Right lobe of liver (tissue), 4 donors: Measurements from ENCODE around the gene IQSEC1.

Source experiments
- POLR2A ChIP-seq: fragments of 450-650 bp; IDR thresholded peaks from one replicate; pipeline ENCODE4 v1.6.1; 2017; ENCODE audit warnings: antibody characterized with exemption, mild to moderate bottlenecking
- TF ChIP-seq, protein P1 (sequence below), 4 donors: fragments of 200-600 bp in 3 of 4; fragments of 450-650 bp in 1 of 4; IDR thresholded peaks; one replicate each; pipeline versions ENCODE4 v1.5.1 to v1.8.0; 2016 to 2022; ENCODE audit warnings: antibody characterized with exemption in 4 of 4, mild to moderate bottlenecking in 2 of 4
- donor health status: DM: no; HTN: no; CAD: no.
- donor health status: DM: no; HTN: no; CAD: no.
- donor health status: DM: no; HTN: yes; CAD: no.

- TF ChIP-seq, protein P1, sequence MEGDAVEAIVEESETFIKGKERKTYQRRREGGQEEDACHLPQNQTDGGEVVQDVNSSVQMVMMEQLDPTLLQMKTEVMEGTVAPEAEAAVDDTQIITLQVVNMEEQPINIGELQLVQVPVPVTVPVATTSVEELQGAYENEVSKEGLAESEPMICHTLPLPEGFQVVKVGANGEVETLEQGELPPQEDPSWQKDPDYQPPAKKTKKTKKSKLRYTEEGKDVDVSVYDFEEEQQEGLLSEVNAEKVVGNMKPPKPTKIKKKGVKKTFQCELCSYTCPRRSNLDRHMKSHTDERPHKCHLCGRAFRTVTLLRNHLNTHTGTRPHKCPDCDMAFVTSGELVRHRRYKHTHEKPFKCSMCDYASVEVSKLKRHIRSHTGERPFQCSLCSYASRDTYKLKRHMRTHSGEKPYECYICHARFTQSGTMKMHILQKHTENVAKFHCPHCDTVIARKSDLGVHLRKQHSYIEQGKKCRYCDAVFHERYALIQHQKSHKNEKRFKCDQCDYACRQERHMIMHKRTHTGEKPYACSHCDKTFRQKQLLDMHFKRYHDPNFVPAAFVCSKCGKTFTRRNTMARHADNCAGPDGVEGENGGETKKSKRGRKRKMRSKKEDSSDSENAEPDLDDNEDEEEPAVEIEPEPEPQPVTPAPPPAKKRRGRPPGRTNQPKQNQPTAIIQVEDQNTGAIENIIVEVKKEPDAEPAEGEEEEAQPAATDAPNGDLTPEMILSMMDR (IDR thresholded peaks at IDR 0.05) = no peak
- TF ChIP-seq POLR2A = no peak
Observed at GRCh38 chr3:12979947-12980487, 93.2 kb downstream of the IQSEC1 start.
